Neutrophil (primary cell): ENCODE results near the gene FCRL1.

ENCODE experiments used
- H3K27ac ChIP-seq: fragments of 200-600 bp; sonication (generic); 2 replicates; pipeline ENCODE4 v1.5.1; 2016; ENCODE audit warnings: mild to moderate bottlenecking, moderate library complexity
- H3K27me3 ChIP-seq: fragments of 200-600 bp; sonication (generic); 2 replicates; pipeline ENCODE4 v1.6.0; 2016; ENCODE audit warnings: mild to moderate bottlenecking
- H3K36me3 ChIP-seq: fragments of 200-600 bp; sonication (generic); 2 replicates; pipeline ENCODE4 v1.5.1; 2017
- H3K4me1 ChIP-seq, 2 experiments: fragments of 200-600 bp in 1 of 2; sonication (generic) in 1 of 2; 1 replicate in 1 of 2; 2 replicates in 1 of 2; pipeline versions ENCODE4 v1.5.1 to v1.6.1; 2013 to 2016; ENCODE audit warnings: low read depth in 1 of 2, low read length in 1 of 2, mild to moderate bottlenecking in 1 of 2, moderate library complexity in 1 of 2; ENCODE audit not compliant: control insufficient read depth in 1 of 2, insufficient read depth in 1 of 2
- H3K4me3 ChIP-seq, 2 experiments: fragments of 200-600 bp in 1 of 2; sonication (generic) in 1 of 2; 1 replicate in 1 of 2; 2 replicates in 1 of 2; pipeline ENCODE4 v1.5.1; 2013 to 2016; ENCODE audit warnings: low read depth in 1 of 2, low read length in 1 of 2, mild to moderate bottlenecking in 1 of 2, moderate library complexity in 1 of 2
- H3K9me3 ChIP-seq: fragments of 200-600 bp; sonication (generic); 2 replicates; pipeline ENCODE4 v1.5.1; 2016
- TF ChIP-seq, protein P1 (sequence below): fragments of 200-600 bp; sonication (generic); IDR thresholded peaks from 2 replicates; pipeline ENCODE4 v1.5.1; 2016; ENCODE audit warnings: antibody characterized with exemption

FCRL1 gene

DNA sequence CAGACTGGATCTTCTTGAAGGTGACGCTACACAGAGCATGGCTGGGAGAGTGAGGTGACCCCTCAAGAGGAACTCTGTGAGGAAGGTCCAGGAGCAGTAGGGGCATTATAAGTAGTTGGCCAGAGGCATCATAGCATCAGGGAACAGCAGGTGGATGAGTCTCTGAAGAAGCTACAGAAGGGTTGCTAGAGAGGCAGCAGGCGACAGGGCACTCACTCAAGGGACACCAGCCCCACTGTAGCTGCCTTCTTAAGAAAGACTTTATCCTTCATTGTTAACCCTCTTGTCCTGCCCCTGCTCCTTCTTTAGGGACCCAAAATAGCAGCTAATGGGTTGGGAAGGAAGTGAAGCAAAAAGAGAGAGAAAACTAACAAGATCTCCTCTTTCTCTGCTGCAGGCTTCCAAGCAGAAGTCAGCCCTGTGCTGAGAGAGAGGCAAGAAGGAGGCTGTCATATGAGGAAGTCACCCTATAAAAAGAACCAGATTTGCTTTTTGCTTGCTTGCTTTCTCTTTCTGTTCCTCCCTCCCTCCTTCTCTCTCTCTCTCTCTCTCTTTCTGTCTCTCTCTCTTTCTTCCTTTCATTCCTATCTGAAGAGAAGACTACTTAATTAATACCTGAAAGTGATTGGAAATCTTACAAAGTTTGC, 29.4 kb upstream of the FCRL1 start:
- H3K36me3 ChIP-seq = no peaks in the 10 kb centered on the region
- no peak overlapping the region for H3K4me3 ChIP-seq
- H3K9me3 ChIP-seq = no peaks in the 10 kb centered on the region
- H3K27ac ChIP-seq = no peak overlapping the region
- TF ChIP-seq, protein P1, sequence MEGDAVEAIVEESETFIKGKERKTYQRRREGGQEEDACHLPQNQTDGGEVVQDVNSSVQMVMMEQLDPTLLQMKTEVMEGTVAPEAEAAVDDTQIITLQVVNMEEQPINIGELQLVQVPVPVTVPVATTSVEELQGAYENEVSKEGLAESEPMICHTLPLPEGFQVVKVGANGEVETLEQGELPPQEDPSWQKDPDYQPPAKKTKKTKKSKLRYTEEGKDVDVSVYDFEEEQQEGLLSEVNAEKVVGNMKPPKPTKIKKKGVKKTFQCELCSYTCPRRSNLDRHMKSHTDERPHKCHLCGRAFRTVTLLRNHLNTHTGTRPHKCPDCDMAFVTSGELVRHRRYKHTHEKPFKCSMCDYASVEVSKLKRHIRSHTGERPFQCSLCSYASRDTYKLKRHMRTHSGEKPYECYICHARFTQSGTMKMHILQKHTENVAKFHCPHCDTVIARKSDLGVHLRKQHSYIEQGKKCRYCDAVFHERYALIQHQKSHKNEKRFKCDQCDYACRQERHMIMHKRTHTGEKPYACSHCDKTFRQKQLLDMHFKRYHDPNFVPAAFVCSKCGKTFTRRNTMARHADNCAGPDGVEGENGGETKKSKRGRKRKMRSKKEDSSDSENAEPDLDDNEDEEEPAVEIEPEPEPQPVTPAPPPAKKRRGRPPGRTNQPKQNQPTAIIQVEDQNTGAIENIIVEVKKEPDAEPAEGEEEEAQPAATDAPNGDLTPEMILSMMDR = no peak
- H3K4me1 ChIP-seq = no peaks in the 10 kb centered on the region
- H3K27me3 ChIP-seq = peaks cover 7% of the 10 kb centered on the region

DNA sequence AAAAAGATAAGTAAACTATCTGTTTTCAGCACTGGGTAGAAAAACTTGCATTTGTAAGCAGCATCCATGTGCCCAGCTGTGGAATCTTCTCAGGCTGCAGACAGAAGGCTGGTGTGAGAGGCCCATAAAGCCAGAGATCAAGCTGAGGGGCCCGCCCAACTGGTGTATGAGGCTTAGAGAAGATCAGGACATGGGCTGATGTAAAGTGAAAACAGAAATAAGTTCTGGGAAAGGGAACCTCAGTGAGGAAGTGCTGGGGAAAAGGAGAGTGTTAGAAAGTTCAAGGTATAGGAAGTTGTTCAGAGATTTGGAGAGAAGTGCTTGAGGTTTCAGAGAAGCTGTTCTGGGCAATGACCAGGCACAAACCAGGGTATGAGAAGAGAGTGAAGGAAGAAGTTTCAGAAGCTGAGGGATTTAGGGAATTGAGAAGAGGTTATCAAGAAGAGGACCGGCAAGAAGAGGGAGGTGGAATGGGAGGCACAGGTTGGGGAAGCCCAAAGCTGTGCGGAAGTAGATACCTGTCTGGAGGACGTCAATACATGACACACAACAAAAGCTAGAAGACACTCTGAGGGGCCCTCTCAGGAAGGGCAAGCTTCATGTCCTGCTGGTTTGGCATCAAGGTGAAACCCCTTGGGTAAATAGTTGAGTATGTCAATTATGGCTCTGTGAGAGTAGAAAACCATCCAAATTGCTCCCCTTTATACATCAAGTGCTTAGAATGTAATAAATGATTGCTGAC, 24.3 kb upstream of the FCRL1 start:
- Histone ChIP-seq H3K27me3 (no peaks in the 10 kb centered on the region), H3K4me3 (no peak overlapping the region), H3K27ac (no peak overlapping the region), H3K4me1 (no peaks in the 10 kb centered on the region), H3K9me3 (no peaks in the 10 kb centered on the region), H3K36me3 (no peaks in the 10 kb centered on the region)
- TF ChIP-seq, protein P1 = no peak

DNA sequence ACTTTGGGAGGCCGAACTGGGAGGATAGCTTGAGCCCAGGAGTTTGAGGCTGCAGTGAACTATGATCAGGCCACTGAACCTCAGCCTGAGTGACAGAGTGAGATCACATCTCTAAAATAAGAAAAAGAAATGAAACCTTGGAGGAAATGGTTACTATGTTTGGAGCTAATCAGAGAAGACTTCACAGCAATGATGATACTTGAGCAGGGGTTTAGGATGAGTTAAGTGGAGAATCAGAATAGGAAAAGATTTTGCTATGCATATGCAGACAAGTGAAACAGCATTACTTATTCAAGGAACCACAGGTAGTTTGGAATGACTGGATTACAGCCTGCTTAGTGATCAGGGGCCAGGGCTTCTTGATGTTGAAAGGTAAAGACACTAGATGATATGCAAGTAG, 23.0 kb upstream of the FCRL1 start:
- H3K36me3 ChIP-seq = no peaks in the 10 kb centered on the region
- H3K4me1 ChIP-seq = no peaks in the 10 kb centered on the region
- no peak overlapping the region for H3K4me3 ChIP-seq
- H3K27me3 ChIP-seq = no peaks in the 10 kb centered on the region
- H3K27ac ChIP-seq = no peak overlapping the region
- TF ChIP-seq, protein P1 = no peak
- H3K9me3 ChIP-seq = no peaks in the 10 kb centered on the region

DNA sequence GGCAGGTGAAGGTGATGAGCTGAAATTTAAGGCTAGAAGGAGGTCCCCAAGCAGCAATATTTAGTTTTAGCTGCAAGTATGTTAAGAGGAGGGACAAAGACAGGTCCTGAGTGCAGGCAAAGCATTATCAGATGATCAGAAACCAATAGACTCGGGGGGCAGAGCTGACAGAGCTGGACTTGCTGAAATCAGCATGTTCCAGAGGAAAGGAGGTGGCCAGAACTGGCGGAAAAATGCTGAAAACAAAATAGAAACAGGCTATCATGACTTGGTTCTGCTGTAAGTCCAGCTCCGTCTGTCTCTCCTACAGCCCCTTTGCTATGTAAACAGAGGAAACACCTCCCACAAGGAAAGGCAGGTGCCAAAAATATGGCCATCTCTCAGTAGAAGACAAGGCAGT, 21.8 kb upstream of the FCRL1 start, which contains the start of gene CD5L:
CD5L (minus strand) TSS at position 101 of the 400 bp plus-strand sequence. CDS start 107 bp downstream, outside the sequence.
- Histone ChIP-seq H3K36me3 (no peaks in the 10 kb centered on the region), H3K4me3 (no peak within 1 kb of the TSS), H3K4me1 (no peaks in the 10 kb centered on the region), H3K9me3 (no peaks in the 10 kb centered on the region), H3K27ac (no peak within 1 kb of the TSS), H3K27me3 (no peaks in the 10 kb centered on the region)
- TF ChIP-seq, protein P1 = no peak

DNA sequence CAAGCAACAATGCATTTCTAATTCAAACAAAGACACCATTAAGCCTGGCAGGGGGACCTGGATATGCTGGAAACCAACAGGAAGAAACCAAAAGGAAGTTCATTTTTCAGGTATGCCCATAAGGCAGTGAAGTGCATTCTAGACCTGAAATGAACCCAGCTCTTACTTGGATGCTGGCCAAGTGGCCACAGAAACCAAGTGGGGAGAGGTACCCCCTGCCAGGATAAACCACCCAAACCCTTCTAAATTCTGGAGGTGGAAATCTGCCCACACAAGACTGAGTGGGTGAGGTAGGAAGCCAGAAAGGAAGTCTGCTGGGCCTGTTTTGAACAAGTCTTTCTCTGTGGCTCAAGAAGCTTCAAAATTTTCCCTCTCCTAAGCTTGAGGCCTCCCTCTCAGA, 19.0 kb upstream of the FCRL1 start:
- no peak overlapping the region for H3K27ac ChIP-seq
- TF ChIP-seq, protein P1 = no peak
- H3K36me3 ChIP-seq = no peaks in the 10 kb centered on the region
- H3K4me1 ChIP-seq = no peaks in the 10 kb centered on the region
- H3K9me3 ChIP-seq = no peaks in the 10 kb centered on the region
- no peak overlapping the region for H3K4me3 ChIP-seq
- H3K27me3 ChIP-seq = no peaks in the 10 kb centered on the region
